K562 (cell line): ENCODE data around the gene MTPN. TPM values are rescaled to one million over a fixed set of nuclear protein-coding genes. Genes with fewer than 3 reads are reported as not detected.

ENCODE experiments used
- C11orf30 ChIP-seq: fragments of 450-650 bp; IDR thresholded peaks from 2 replicates; pipeline ENCODE4 v1.6.1; 2016; ENCODE audit warnings: low read depth, mild to moderate bottlenecking
- CREB3 ChIP-seq: fragments of 450-650 bp; conservative IDR thresholded peaks from 2 replicates; pipeline ENCODE4 v1.6.1; 2016; ENCODE audit warnings: missing genetic modification characterization, low read depth, mild to moderate bottlenecking, missing compliant biosample characterization, moderate library complexity
- E2F3 ChIP-seq: fragments of 250-450 bp; sonication (Bioruptor Pico); IDR thresholded peaks from 2 replicates; pipeline ENCODE4 v1.4.0; 2020; ENCODE audit warnings: mild to moderate bottlenecking
- ESRRA ChIP-seq: fragments of 450-650 bp; IDR thresholded peaks from 2 replicates; pipeline ENCODE4 v1.6.1; 2014; ENCODE audit warnings: low read depth, mild to moderate bottlenecking, moderate library complexity, borderline replicate concordance
- GTF2F1 ChIP-seq: IDR thresholded peaks from 2 replicates; pipeline ENCODE4 v1.6.1; 2011; ENCODE audit warnings: low read depth, low read length, improper control_type of control experiment
- HMG20A ChIP-seq: fragments of 450-650 bp; formaldehyde crosslinking; conservative IDR thresholded peaks from 2 replicates; pipeline ENCODE4 v1.4.0; 2020; ENCODE audit warnings: mild to moderate bottlenecking, mixed read lengths
- HMG20B ChIP-seq: fragments of 250-450 bp; sonication (Bioruptor Pico); IDR thresholded peaks from 2 replicates; pipeline ENCODE4 v1.5.0; 2021; ENCODE audit warnings: mild to moderate bottlenecking
- MAFF ChIP-seq: IDR thresholded peaks from 2 replicates; pipeline ENCODE4 v1.6.1; 2012; ENCODE audit warnings: low read length, improper control_type of control experiment
- MIER1 ChIP-seq: fragments of 450-650 bp; IDR thresholded peaks from 2 replicates; pipeline ENCODE4 v1.6.1; 2016; ENCODE audit warnings: antibody characterized with exemption, mild to moderate bottlenecking, low read depth
- NCOR1 ChIP-seq: fragments of 450-650 bp; IDR thresholded peaks from 2 replicates; pipeline ENCODE4 v1.6.1; 2016; ENCODE audit warnings: mild to moderate bottlenecking, moderate library complexity
- NONO ChIP-seq, 2 experiments: fragments of 200-400 bp in 1 of 2; fragments of 450-650 bp in 1 of 2; formaldehyde crosslinking in 1 of 2; IDR thresholded peaks; 2 replicates each; pipeline ENCODE4 v1.6.1; 2017; ENCODE audit warnings: low read depth in 2 of 2, mild to moderate bottlenecking in 2 of 2, moderate library complexity in 2 of 2, low read length in 1 of 2
- NR2C2 ChIP-seq, 2 experiments: fragments of 200-800 bp in 1 of 2; sonication (Bioruptor generic) in 1 of 2; sonication (generic) in 1 of 2; formaldehyde crosslinking in 1 of 2; IDR thresholded peaks; 2 replicates each; pipeline versions ENCODE4 v1.6.1 to v1.8.0; 2016 to 2022; ENCODE audit warnings: mild to moderate bottlenecking in 1 of 2, missing compliant biosample characterization in 1 of 2, missing genetic modification characterization in 1 of 2, missing genetic modification reagents in 1 of 2
- SIN3A ChIP-seq, 2 experiments: fragments of 150-350 bp in 1 of 2; IDR thresholded peaks; 2 replicates each; pipeline ENCODE4 v1.6.1; 2011 to 2016; ENCODE audit warnings: borderline replicate concordance in 2 of 2, low read depth in 2 of 2, low read length in 2 of 2, mild to moderate bottlenecking in 2 of 2, moderate library complexity in 2 of 2; ENCODE audit not compliant: control insufficient read depth in 1 of 2
- STAT5A ChIP-seq: IDR thresholded peaks from 2 replicates; pipeline ENCODE4 v1.6.1; 2012; ENCODE audit warnings: low read length, inconsistent platforms, borderline replicate concordance
- TBL1XR1 ChIP-seq, 2 experiments: IDR thresholded peaks; 2 replicates each; pipeline ENCODE4 v1.6.1; 2012; ENCODE audit warnings: improper control_type of control experiment in 2 of 2, low read length in 2 of 2, mild to moderate bottlenecking in 1 of 2
- THRAP3 ChIP-seq: fragments of 450-650 bp; IDR thresholded peaks from 2 replicates; pipeline ENCODE4 v1.6.1; 2016; ENCODE audit warnings: mild to moderate bottlenecking, inconsistent platforms, borderline replicate concordance
- ZBTB7A ChIP-seq: IDR thresholded peaks from 2 replicates; pipeline ENCODE4 v1.6.1; 2011; ENCODE audit warnings: low read depth, mild to moderate bottlenecking, low read length, moderate library complexity, borderline replicate concordance; ENCODE audit not compliant: control insufficient read depth
- ZFP91 ChIP-seq: sonication (generic); formaldehyde crosslinking; IDR thresholded peaks from 2 replicates; pipeline ENCODE4 v1.8.0; 2022; ENCODE audit warnings: mild to moderate bottlenecking, missing genetic modification reagents
- ZNF197 ChIP-seq: fragments of 200-800 bp; sonication (Bioruptor generic); IDR thresholded peaks from 2 replicates; pipeline ENCODE4 v1.6.1; 2016; ENCODE audit warnings: low read depth, missing genetic modification characterization, missing compliant biosample characterization
- ZNF445 ChIP-seq: fragments of 250-450 bp; sonication (Bioruptor Pico); IDR thresholded peaks from 2 replicates; pipeline ENCODE4 v1.4.0; 2020; ENCODE audit warnings: low read depth, mild to moderate bottlenecking, moderate library complexity
- ZSCAN29 ChIP-seq: fragments of 450-650 bp; IDR thresholded peaks from 2 replicates; pipeline ENCODE4 v1.6.1; 2017
- polyA plus RNA-seq, 8 experiments: library from polyadenylated mRNA; depleted of rRNA in 4 of 8; stranded (reverse) in 5 of 8; unstranded in 3 of 8; fragments of >200 nt; fragmentation: Nextera tagmentation in 2 of 8; fragmentation: Illumina TruSeq in 1 of 8; extraction: Ambion mirVana in 2 of 8; extraction: Trizol in 1 of 8; gene quantifications; 2 replicates each; pipeline versions ENCODE4 v1.2.1 to v1.2.3, GENCODE V29; 2011 to 2014; ENCODE audit warnings: inconsistent platforms in 1 of 8, missing spikeins in 1 of 8
- total RNA-seq, 7 experiments: library from RNA; depleted of rRNA in 6 of 7; stranded (reverse); fragments of >200 nt in 6 of 7; fragmentation: Illumina TruSeq in 2 of 7; extraction: Trizol in 2 of 7; gene quantifications; 2 replicates each; pipeline versions ENCODE4 v1.2.1 to v1.2.3, GENCODE V29; 2011 to 2021; ENCODE audit warnings: low replicate concordance in 1 of 7
- TF ChIP-seq, protein P1 (sequence below), 2 experiments: fragments of 450-650 bp in 1 of 2; IDR thresholded peaks; 2 replicates each; pipeline ENCODE4 v1.6.1; 2011 to 2017; ENCODE audit warnings: low read depth in 2 of 2, antibody characterized with exemption in 1 of 2, borderline replicate concordance in 1 of 2, low read length in 1 of 2, mild to moderate bottlenecking in 1 of 2, mixed read lengths in 1 of 2; ENCODE audit not compliant: control insufficient read depth in 1 of 2

Gene MTPN
- total and polyA plus RNA-seq, 9 of the 15 experiments (the other 6 are each of a cell fraction or from before 2014, with no cell fraction given) = 68.5 to 261 (median 156) TPM

DNA sequence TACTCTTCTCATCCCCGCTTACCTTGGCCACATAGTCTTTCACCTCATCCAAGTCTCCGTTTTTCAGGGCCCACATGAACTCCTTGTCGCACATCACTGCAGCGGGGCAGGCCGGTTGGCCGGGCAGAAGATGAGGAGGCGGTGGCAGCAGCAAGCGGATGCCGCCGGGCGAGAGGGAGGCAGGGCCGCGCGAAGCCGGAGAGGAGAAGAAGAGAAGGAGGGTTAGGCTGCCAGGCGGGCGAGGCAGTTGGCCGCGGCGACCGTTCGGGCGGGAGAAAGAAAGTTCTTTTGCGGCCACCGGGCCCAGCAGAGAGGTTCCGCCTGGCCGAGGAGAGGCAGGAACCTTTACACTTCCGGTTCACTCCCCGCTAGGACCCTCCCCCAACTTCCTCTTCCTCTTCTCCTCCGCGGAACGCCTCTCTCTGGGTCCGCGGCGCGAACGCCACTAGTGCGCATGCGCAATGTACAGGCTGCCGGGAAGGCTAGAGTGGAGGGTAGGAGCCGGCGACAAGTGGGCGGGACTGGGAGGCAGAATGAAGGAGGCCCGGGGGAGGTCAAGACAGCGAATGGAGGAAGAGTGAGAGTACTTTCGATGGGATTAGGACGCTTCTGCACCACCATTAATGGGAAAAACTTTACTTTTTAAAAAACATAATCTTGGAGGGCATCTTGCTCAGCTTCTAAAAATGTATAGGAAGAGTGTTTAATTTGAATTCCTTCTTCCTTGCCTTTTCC lies at the start of gene MTPN (continued):
- peak; percentile 97 for TF ChIP-seq NR2C2 (CRISPR knock-in tag; IDR thresholded peaks at IDR 0.05)
- peak; percentile 99 for TF ChIP-seq NR2C2 (tag; IDR thresholded peaks at IDR 0.05)
- TF ChIP-seq C11orf30 = peak; percentile 85
- no peak for TF ChIP-seq STAT5A
- peak; percentile 89 for TF ChIP-seq ZBTB7A
- TF ChIP-seq TBL1XR1 (IDR thresholded peaks at IDR 0.05; ENCODE audit: low read length in 2 of 2) = no peak
- TF ChIP-seq HMG20B = no peak
- TF ChIP-seq ZNF445 (CRISPR knock-in tag) = no peak
- TF ChIP-seq NONO (IDR thresholded peaks at IDR 0.05; ENCODE audit: low read depth in 2 of 2, low read length in 1 of 2) = peak in 1 of 2 experiments; percentile 85; a peak in 2 of 4 replicates
- no peak for TF ChIP-seq ZFP91 (CRISPR knock-in tag)
- TF ChIP-seq NCOR1 = no peak; the same call in 1 of the 2 replicates
- no peak; the same call in 1 of the 2 replicates for TF ChIP-seq MAFF
- 0 out of 2 replicates have a peak, but pooled peaks have one; percentile 17 for TF ChIP-seq E2F3
- peak; percentile 23 to 86; a peak in 1 of 4 replicates for TF ChIP-seq SIN3A (IDR thresholded peaks at IDR 0.05; ENCODE audit: borderline replicate concordance in 2 of 2, control insufficient read depth in 1 of 2, low read depth in 2 of 2, low read length in 2 of 2)
- TF ChIP-seq ZSCAN29 = peak; percentile 66; the same call in 1 of the 2 replicates
- TF ChIP-seq THRAP3 = no peak; the same call in 1 of the 2 replicates
- no peak for TF ChIP-seq GTF2F1
- TF ChIP-seq CREB3 (tag) = no peak
- 0 out of 2 replicates have a peak, but pooled peaks have one; percentile 14 for TF ChIP-seq ESRRA
- TF ChIP-seq MIER1 = no peak
- no peak; the same call in 1 of the 2 replicates for TF ChIP-seq ZNF197 (CRISPR knock-in tag)
- TF ChIP-seq HMG20A (CRISPR knock-in tag) = no peak
- TF ChIP-seq, protein P1, sequence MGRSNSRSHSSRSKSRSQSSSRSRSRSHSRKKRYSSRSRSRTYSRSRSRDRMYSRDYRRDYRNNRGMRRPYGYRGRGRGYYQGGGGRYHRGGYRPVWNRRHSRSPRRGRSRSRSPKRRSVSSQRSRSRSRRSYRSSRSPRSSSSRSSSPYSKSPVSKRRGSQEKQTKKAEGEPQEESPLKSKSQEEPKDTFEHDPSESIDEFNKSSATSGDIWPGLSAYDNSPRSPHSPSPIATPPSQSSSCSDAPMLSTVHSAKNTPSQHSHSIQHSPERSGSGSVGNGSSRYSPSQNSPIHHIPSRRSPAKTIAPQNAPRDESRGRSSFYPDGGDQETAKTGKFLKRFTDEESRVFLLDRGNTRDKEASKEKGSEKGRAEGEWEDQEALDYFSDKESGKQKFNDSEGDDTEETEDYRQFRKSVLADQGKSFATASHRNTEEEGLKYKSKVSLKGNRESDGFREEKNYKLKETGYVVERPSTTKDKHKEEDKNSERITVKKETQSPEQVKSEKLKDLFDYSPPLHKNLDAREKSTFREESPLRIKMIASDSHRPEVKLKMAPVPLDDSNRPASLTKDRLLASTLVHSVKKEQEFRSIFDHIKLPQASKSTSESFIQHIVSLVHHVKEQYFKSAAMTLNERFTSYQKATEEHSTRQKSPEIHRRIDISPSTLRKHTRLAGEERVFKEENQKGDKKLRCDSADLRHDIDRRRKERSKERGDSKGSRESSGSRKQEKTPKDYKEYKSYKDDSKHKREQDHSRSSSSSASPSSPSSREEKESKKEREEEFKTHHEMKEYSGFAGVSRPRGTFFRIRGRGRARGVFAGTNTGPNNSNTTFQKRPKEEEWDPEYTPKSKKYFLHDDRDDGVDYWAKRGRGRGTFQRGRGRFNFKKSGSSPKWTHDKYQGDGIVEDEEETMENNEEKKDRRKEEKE (IDR thresholded peaks at IDR 0.05; ENCODE audit: borderline replicate concordance in 1 of 2, control insufficient read depth in 1 of 2, low read depth in 2 of 2, low read length in 1 of 2) = no peak
